ENCODE measurements around the gene EHD1.

- TF ChIP-seq MAX (IDR thresholded peaks at IDR 0.05) (no peak), NPAS2 (CRISPR knock-in tag; IDR thresholded peaks at IDR 0.05; ENCODE audit: borderline replicate concordance) (no peak), CTCF (IDR thresholded peaks at IDR 0.05) (no peak), CHD4 (IDR thresholded peaks at IDR 0.05; ENCODE audit: borderline replicate concordance) (no peak), RAD21 (conservative IDR thresholded peaks at IDR 0.05 in 1 of 2, IDR thresholded peaks at IDR 0.05 in 1 of 2) (no peak), PBX3 (IDR thresholded peaks at IDR 0.05) (no peak), CEBPB (IDR thresholded peaks at IDR 0.05) (no peak), POLR2AphosphoS2 (conservative IDR thresholded peaks at IDR 0.05; ENCODE audit: low read length) (no peak), ZC3H11A (IDR thresholded peaks at IDR 0.05) (no peak), USF2 (IDR thresholded peaks at IDR 0.05) (no peak), REST (IDR thresholded peaks at IDR 0.05) (no peak), POLR2A (IDR thresholded peaks at IDR 0.05; ENCODE audit: low read length) (no peak), MYC (IDR thresholded peaks at IDR 0.05; ENCODE audit: borderline replicate concordance, low read length) (no peak)
Measured at GRCh38 chr11:64919627-64920026, 41.2 kb upstream of the EHD1 start.

Data from A549 (cell line).